ENCODE results near the gene SOBP. TPM values are rescaled to one million over a fixed set of nuclear protein-coding genes. Genes with fewer than 3 reads are reported as not detected.

Gene SOBP
- total RNA-seq, 4 donors from 2014 or later, result 5.6 to 21.4 (median 18.1) TPM

DNA sequence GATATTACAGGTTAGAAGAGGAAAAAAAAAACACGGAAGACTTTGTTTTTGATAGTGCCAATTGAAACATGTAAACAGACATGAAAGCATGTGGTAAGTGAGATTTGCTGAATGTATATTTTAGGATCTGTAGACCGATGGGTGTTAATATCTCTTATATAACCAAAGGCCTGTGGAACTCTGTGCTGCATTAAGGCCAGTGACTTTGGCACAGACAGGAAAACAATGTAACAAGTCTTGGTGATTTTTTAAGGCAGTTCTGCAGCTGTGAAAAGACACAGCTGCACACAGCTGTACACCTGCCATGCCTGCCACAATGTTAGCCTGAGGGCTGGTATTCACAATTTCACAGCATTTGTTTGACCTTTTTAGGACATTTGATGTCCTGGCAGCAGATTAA, 6.1 kb downstream of the SOBP start:
- intact Hi-C loops (cut with DNase I), result no loop called here
- Histone ChIP-seq H3K36me3 (no peaks in the 10 kb centered on the region), H3K27ac (peak overlapping the region in 2 of 3 donors; percentile 35 to 37), H3K4me3 (replicated peaks in 1 of 3) (no peak overlapping the region), H3K9me3 (no peaks in the 10 kb centered on the region), H3K4me1 (peaks cover 45 to 47% of the 10 kb centered on the region in 2 donors), H3K27me3 (no peaks in the 10 kb centered on the region)
- TF ChIP-seq, protein P1, sequence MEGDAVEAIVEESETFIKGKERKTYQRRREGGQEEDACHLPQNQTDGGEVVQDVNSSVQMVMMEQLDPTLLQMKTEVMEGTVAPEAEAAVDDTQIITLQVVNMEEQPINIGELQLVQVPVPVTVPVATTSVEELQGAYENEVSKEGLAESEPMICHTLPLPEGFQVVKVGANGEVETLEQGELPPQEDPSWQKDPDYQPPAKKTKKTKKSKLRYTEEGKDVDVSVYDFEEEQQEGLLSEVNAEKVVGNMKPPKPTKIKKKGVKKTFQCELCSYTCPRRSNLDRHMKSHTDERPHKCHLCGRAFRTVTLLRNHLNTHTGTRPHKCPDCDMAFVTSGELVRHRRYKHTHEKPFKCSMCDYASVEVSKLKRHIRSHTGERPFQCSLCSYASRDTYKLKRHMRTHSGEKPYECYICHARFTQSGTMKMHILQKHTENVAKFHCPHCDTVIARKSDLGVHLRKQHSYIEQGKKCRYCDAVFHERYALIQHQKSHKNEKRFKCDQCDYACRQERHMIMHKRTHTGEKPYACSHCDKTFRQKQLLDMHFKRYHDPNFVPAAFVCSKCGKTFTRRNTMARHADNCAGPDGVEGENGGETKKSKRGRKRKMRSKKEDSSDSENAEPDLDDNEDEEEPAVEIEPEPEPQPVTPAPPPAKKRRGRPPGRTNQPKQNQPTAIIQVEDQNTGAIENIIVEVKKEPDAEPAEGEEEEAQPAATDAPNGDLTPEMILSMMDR (IDR thresholded peaks at IDR 0.05), result no peak
- TF ChIP-seq POLR2A (IDR thresholded peaks at IDR 0.05), result no peak
- DNase-seq, result no peak
- 54 to 55% methylated on average over 2 of the region's 2 CpGs for WGBS, 2 donors

DNA sequence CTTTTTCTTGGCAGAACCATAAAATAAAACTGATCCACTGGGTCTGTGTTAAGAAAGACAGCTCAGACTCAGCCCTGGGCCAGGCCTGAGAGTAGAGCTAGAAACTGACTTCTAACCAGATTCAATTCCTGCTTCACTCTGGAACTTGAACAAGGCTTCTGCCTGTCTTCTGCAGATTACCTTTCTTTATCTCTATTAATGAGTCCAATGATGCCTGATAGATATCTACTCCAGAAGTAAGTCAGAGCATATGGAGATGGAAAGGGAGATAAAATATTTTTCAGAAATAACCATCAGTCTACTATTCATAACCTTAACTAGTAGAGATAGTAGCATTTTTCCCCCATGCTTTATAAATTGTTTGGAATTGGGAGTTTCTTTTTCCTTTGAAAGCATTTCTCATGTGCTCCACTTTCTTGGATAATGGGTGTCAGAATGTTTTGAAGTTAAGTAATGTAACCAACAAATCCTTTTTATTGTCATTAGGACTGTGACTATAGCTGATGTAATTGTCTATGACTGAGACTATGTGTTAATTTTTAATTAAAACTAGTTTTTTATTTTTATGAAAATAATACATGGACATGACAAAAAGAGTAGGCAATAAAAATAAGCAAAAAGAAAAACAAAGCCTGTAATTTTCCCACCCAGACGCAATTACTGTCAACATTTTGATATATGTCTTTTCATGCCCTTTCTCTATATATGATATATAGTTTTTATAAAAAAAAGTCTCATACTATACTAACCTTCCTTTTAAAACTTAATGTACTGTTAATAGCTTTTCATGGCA, 7.2 kb downstream of the SOBP start:
- no peak overlapping the region for H3K4me3 ChIP-seq (replicated peaks in 1 of 3)
- H3K36me3 ChIP-seq, result no peaks in the 10 kb centered on the region
- no peaks in the 10 kb centered on the region for H3K9me3 ChIP-seq
- peak overlapping the region in 1 of 3 donors; percentile 37 for H3K27ac ChIP-seq
- no peaks in the 10 kb centered on the region for H3K27me3 ChIP-seq
- intact Hi-C loops (cut with DNase I), result no loop called here
- WGBS, 2 donors, result 95 to 97% methylated on average over 1 of the region's 1 CpG
- no peak for DNase-seq
- peaks cover 39 to 41% of the 10 kb centered on the region in 2 donors for H3K4me1 ChIP-seq
- TF ChIP-seq, protein P1 (IDR thresholded peaks at IDR 0.05), result no peak
- TF ChIP-seq POLR2A (IDR thresholded peaks at IDR 0.05), result no peak

GRCh38 chr6:107504270-107505026, 14.5 kb downstream of the SOBP start:
- Histone ChIP-seq H3K4me1 (peaks cover 2 to 3% of the 10 kb centered on the region in 2 donors), H3K36me3 (no peaks in the 10 kb centered on the region), H3K9me3 (no peaks in the 10 kb centered on the region), H3K27me3 (no peaks in the 10 kb centered on the region), H3K4me3 (replicated peaks in 1 of 3) (no peak overlapping the region), H3K27ac (no peak overlapping the region)
- 84 to 87% methylated on average over 4 of the region's 4 CpGs for WGBS, 2 donors
- DNase-seq, result no peak
- TF ChIP-seq POLR2A (IDR thresholded peaks at IDR 0.05), result no peak
- TF ChIP-seq, protein P1 (IDR thresholded peaks at IDR 0.05), result no peak
- intact Hi-C loops (cut with DNase I), result no loop called here

DNA sequence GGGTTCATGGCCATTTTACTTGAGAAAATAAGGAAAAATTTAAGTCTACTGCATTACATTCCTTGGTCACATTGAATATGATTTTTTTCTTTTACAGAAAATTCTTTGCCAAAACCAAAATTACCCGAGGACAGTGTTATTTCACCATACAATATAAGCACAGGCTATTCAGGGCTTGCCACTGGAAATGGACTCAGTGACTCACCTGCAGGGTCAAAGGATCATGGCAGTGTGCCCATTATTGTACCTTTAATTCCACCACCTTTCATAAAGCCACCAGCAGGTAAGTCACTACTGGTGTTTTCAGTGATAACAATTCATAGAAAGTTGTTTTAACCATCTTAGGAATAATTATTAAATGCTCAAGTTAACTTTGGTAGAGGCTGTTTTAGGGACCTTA, 16.2 kb downstream of the SOBP start:
- TF ChIP-seq POLR2A (IDR thresholded peaks at IDR 0.05), result no peak
- TF ChIP-seq, protein P1 (IDR thresholded peaks at IDR 0.05), result no peak
- Histone ChIP-seq H3K27me3 (no peaks in the 10 kb centered on the region), H3K9me3 (no peaks in the 10 kb centered on the region), H3K36me3 (no peaks in the 10 kb centered on the region), H3K4me3 (replicated peaks in 1 of 3) (no peak overlapping the region), H3K27ac (no peak overlapping the region), H3K4me1 (peaks cover 3 to 10% of the 10 kb centered on the region in 2 donors)
- 91 to 96% methylated on average over 1 of the region's 1 CpG for WGBS, 2 donors
- DNase-seq, result no peak
- intact Hi-C loops (cut with DNase I), result no loop called here

DNA sequence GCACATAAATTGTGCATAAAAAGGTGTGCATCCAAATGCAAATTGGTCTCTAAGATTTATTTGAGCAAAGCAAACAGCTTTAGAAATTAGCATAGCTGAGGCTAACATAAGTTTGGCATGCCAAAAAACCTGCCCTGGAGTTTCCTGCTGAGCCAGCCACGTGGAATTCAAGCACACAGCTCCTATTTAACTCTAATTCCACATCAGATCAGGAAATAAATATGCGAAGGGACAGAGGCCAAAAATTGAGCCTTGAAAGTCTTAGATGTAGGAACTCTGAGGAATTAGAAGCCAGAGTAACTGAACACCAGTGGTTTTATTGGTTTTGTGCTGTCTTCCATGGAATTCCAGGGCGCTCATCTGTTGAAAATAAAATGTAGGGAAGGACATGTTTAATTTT, 19.6 kb downstream of the SOBP start:
- H3K9me3 ChIP-seq, result no peaks in the 10 kb centered on the region
- intact Hi-C loops (cut with DNase I), result no loop called here
- H3K4me3 ChIP-seq (replicated peaks in 1 of 3), result no peak overlapping the region
- H3K27me3 ChIP-seq, result no peaks in the 10 kb centered on the region
- whole genome bisulfite sequencing, 2 donors, result 29 to 36% methylated on average over 3 of the region's 3 CpGs
- DNase-seq, result no peak
- TF ChIP-seq POLR2A (IDR thresholded peaks at IDR 0.05), result no peak
- TF ChIP-seq, protein P1 (IDR thresholded peaks at IDR 0.05), result no peak
- H3K4me1 ChIP-seq, result peaks cover 3 to 10% of the 10 kb centered on the region in 2 donors
- no peaks in the 10 kb centered on the region for H3K36me3 ChIP-seq
- no peak overlapping the region for H3K27ac ChIP-seq

Measured in thyroid gland (tissue), 4 donors.